ENCODE results near the gene ZNF423.

Gene ZNF423

DNA sequence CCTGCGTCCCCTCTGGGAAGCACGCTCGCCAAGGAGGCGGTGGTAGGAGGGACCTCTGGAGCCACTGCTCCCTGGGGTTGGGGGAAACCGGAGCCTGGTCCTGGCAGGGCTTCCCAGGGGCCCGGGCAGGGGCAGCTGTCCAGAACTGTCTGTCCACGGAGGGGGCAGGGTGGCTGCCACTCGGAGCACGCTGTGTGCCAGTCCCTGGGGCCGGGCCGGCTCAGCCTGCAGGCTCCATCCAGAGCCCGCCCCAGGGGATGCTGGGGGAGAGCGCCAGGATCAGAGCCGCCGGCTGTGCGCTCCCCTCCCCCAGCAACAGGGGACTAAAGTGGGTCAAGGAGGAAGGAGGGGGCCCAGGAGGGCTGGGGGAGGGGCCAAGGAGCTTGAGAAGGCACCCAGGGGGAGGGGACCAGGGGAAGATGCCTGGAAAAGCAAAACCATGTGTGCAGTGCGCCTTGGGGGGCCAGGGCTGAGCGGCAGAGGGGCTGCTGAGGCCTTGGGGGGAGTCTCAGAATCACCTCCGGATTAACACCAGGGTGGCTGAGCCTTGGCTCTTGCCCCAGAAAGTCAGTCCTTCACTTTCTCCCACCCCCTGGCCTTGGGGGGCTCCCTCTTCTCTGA is 21.3 kb downstream of the ZNF423 start:
- H3K27ac ChIP-seq: no peak overlapping the region
- TF ChIP-seq, protein P1, sequence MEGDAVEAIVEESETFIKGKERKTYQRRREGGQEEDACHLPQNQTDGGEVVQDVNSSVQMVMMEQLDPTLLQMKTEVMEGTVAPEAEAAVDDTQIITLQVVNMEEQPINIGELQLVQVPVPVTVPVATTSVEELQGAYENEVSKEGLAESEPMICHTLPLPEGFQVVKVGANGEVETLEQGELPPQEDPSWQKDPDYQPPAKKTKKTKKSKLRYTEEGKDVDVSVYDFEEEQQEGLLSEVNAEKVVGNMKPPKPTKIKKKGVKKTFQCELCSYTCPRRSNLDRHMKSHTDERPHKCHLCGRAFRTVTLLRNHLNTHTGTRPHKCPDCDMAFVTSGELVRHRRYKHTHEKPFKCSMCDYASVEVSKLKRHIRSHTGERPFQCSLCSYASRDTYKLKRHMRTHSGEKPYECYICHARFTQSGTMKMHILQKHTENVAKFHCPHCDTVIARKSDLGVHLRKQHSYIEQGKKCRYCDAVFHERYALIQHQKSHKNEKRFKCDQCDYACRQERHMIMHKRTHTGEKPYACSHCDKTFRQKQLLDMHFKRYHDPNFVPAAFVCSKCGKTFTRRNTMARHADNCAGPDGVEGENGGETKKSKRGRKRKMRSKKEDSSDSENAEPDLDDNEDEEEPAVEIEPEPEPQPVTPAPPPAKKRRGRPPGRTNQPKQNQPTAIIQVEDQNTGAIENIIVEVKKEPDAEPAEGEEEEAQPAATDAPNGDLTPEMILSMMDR (conservative IDR thresholded peaks at IDR 0.05): no peak

DNA sequence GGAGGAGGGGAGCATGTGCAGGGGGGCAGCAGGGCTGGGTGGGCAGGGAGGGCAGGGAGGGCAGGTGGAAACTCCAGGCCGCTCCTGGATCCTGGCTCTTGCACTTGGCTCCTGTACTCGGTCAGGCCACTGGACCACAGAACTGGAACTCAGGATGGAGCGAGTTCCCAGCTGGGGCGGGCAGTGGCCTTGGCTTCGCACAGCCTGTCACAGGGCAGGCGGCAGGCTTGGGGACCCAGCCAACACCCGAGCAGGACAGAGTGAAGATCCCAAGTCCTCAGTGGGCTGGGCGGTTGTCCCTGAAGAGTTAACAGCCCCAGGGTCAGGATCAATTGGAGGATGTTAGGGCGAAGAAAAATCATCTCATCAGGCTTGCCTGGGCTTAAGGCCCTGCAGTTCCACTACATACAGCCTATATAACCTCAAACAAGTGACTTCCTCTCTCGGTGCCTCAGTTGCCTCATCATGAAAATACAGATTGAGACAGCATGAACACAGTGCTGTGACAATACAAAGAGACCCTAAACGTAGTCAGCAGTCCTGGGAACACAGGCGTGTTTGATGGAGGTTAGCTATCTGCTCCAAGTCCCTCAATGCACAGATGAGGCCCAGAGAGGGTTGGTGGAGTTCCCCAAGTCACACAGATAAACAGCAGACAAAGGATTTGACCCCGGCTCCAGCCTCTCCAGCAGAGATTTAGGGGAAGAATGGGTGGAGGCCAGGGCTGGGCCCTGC is 21.9 kb downstream of the ZNF423 start:
- H3K27ac ChIP-seq: no peak overlapping the region
- TF ChIP-seq, protein P1 (conservative IDR thresholded peaks at IDR 0.05): no peak

DNA sequence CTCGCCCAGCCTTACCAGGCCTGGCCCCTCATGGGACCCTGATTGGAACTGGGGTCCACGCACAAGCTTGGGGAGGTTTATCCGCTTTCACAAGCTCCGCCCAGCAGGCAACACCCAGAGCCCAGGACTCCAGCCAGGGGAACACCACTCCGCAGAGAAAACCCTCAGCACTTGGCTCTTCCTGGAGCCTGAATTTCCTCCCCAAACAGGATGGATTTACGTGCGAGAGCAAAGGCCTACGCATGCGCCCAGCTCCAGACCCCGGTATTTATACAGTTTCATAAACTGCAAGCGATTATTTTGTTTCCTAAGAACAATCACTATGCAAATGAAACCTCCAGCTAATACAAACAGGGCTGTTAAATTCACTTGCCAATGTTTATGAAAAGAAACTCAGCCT is 22.8 kb downstream of the ZNF423 start:
- TF ChIP-seq, protein P1 (conservative IDR thresholded peaks at IDR 0.05): no peak
- H3K27ac ChIP-seq: no peak overlapping the region

DNA sequence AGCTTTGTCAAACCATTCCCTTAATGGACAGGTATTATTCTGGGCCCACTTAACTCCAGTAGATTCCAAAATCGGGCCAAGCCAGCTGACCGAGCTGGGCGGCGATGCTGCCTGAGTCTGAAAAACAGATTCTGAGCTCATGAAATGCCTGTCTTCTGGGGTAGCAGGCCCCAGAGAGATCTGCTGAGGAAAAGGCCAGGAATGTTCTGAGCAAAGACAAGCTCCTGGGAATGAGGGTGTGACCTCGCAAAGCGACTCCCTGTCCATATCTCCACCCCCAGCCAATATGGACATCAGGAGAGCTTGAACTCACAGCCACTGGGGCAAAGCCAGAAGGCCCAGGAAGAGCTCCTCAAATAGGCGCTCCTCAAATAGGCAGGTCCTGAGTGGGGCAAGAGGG is 23.7 kb downstream of the ZNF423 start:
- TF ChIP-seq, protein P1 (conservative IDR thresholded peaks at IDR 0.05): no peak

DNA sequence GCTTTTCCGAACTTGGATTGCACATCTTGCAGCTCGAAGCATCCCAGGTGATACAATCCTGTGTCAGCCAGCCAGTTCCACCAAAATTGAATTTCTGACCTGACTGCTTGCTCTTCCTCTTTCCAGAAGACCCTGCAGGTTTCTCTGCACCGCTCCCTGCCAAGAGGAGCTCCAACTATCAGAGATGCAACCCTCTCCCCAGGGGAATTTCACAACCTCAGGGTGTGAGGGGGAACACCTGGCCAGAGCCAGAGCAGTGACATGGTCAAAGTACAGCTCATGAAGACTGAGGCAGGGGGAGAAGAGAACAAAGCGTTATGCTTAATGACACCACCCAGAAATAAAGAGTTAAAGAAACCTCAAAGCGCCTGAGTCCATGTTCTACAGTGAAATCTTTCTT is 25.0 kb downstream of the ZNF423 start:
- H3K27ac ChIP-seq: no peak overlapping the region
- TF ChIP-seq, protein P1 (conservative IDR thresholded peaks at IDR 0.05): no peak

More for the DNA sequence above, 23.7 kb downstream of the ZNF423 start:
- no peak overlapping the region for H3K27ac ChIP-seq

DNA sequence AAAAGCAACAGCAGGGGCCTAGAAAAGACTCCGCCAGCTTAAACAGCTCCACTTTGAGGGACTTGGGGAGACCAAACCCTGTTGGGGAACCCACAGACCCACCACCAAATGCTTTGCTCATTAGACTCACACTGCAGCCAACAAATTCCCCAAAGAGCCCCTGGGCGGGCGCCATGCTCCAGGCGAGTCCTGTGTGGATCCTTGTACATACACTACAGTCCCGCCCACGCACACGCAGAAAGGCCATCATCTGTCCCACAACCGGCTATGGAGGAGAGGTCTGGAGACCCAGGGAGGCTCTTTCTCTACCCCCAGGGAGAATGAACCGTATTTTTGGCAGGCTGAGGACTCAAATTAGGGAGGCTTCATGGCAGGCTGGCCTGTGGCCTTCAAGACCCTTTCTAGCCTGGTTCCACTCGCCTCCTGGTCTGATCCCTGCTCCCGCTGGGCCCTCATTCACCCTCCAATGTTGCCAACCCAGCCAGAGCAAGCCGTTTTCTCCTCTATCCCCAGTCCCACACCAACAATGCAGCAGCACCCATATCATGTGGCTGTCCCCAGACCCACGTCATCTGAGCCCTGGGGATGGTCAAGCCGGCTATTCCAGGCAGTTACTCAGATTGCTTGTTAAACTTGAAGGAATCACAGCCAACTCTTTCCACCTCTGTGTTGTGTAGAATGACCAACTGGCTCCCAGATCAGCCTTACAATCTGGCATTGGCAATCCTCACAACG is 27.2 kb downstream of the ZNF423 start:
- H3K27ac ChIP-seq: no peak overlapping the region
- TF ChIP-seq, protein P1 (conservative IDR thresholded peaks at IDR 0.05): no peak

DNA sequence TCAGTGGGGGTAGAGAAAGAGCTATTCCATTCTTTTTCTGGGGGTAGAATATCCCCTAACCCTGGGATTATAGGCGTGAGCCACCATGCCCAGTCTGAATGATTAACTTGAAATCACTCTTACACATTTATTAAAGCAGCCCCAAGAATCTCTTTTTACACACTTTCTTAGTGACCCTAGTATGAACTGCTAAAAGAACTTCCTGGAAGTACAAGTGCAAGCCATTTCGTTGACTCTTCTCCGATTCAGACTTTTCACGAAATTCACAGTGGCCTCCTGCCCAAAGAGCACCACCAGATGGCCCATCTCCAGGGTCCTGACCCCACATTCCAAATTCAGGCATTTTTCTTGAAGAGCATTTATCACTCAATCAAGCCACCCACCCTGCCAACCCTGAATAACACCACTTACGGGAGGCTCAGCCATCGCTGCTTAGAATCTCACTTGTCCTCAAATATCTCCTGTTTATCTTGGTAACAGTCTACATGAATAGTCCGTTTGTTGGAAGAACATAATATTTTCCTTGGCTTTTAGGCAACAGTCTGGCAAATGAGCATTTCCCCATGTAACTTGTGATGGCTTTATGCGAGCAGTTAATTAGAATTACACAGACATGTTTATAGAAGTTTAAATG is 28.0 kb downstream of the ZNF423 start:
- TF ChIP-seq, protein P1 (conservative IDR thresholded peaks at IDR 0.05): no peak
- H3K27ac ChIP-seq: no peak overlapping the region

Data from VCaP (cell line).